Mucosa of descending colon (tissue), 3 donors: ENCODE data around the gene PPM1L. TPM values are rescaled to one million over a fixed set of nuclear protein-coding genes. Genes with fewer than 3 reads are reported as not detected.

Source experiments
- ATAC-seq: fragments of 200-7000 bp; cut with Tn5 transposase; one replicate; pipeline ENCODE4 v1.9.1; 2020; ENCODE audit warnings: mild to moderate bottlenecking, moderate library complexity
- DNase-seq, 3 donors: peaks; one replicate each; pipeline ENCODE4 v3.0.0-alpha.2; 2020
- H3K36me3 ChIP-seq: fragments of 200-600 bp; one replicate; pipeline ENCODE4 v1.8.0; 2021; ENCODE audit warnings: low read depth, mild to moderate bottlenecking
- H3K4me1 ChIP-seq: fragments of 200-600 bp; one replicate; pipeline ENCODE4 v1.8.0; 2021; ENCODE audit warnings: low read depth, mild to moderate bottlenecking
- H3K4me3 ChIP-seq: fragments of 200-600 bp; one replicate; pipeline ENCODE4 v1.8.0; 2021; ENCODE audit warnings: mild to moderate bottlenecking
- H3K9me3 ChIP-seq: fragments of 200-600 bp; one replicate; pipeline ENCODE4 v1.8.0; 2021; ENCODE audit warnings: mild to moderate bottlenecking
- CTCF ChIP-seq: fragments of 200-600 bp; IDR thresholded peaks from one replicate; pipeline ENCODE4 v1.8.0; 2022; ENCODE audit warnings: antibody characterized with exemption, mild to moderate bottlenecking
- intact Hi-C, 2 donors: fragments of 100-400 bp; cut with DNase I in 1 of 2; cut with micrococcal nuclease in 1 of 2; formaldehyde crosslinking; loops; one replicate each; pipeline versions ENCODE4 v1.11.0 to v1.11.1; 2022; cut with DNase I, micrococcal nuclease
- total RNA-seq, 3 donors: library from RNA; stranded (reverse); fragmentation: NEBNext Ultra II Directional in 2 of 3; extraction: Animal tissue kit (Norgen Biotek cat#: 25700) in 2 of 3; gene quantifications; one replicate each; pipeline versions ENCODE4 v1.2.1 to v1.2.4, GENCODE V29; 2021 to 2023
- donor health status: DM: no; HTN: no; CAD: no; lungs with moderate emphysema.
- donor health status: DM: no; HTN: no; CAD: no.
- donor health status: DM: no; HTN: yes; CAD: no.

The PPM1L gene
- total RNA-seq, 3 donors from 2014 or later, result 16.2 to 47.9 (median 21.6) TPM

- intact Hi-C loops, result no loop called here
- no peak for DNase-seq
- Histone ChIP-seq H3K4me1 (no peaks in the 10 kb centered on the region), H3K9me3 (no peaks in the 10 kb centered on the region), H3K36me3 (no peaks in the 10 kb centered on the region), H3K4me3 (no peak overlapping the region)
- ATAC-seq, result no peak
- TF ChIP-seq CTCF, result no peak
Observed at GRCh38 chr3:161066930-161067329, 310.9 kb downstream of the PPM1L start.

GRCh38 chr3:161067335-161067734 is 311.3 kb downstream of the PPM1L start:
- TF ChIP-seq CTCF, result no peak
- DNase-seq (no peak), ATAC-seq (no peak)
- H3K36me3 ChIP-seq, result no peaks in the 10 kb centered on the region
- H3K9me3 ChIP-seq, result no peaks in the 10 kb centered on the region
- H3K4me1 ChIP-seq, result no peaks in the 10 kb centered on the region
- intact Hi-C loops, result no loop called here
- no peak overlapping the region for H3K4me3 ChIP-seq

GRCh38 chr3:161069511-161070251 is 313.6 kb downstream of the PPM1L start:
- DNase-seq (no peak), ATAC-seq (peak; percentile 49)
- no peak overlapping the region for H3K4me3 ChIP-seq
- H3K36me3 ChIP-seq, result no peaks in the 10 kb centered on the region
- H3K4me1 ChIP-seq, result no peaks in the 10 kb centered on the region
- intact Hi-C loops, result no loop called here
- no peaks in the 10 kb centered on the region for H3K9me3 ChIP-seq
- TF ChIP-seq CTCF, result no peak

GRCh38 chr3:161070252-161070930 is 314.4 kb downstream of the PPM1L start:
- no peak for TF ChIP-seq CTCF
- DNase-seq (no peak), ATAC-seq (no peak)
- no peak overlapping the region for H3K4me3 ChIP-seq
- intact Hi-C loops, result no loop called here
- no peaks in the 10 kb centered on the region for H3K9me3 ChIP-seq
- no peaks in the 10 kb centered on the region for H3K4me1 ChIP-seq
- no peaks in the 10 kb centered on the region for H3K36me3 ChIP-seq

- DNase-seq, result no peak
- no peak for TF ChIP-seq CTCF
- no peaks in the 10 kb centered on the region for H3K4me1 ChIP-seq
- no peak overlapping the region for H3K4me3 ChIP-seq
- H3K9me3 ChIP-seq, result no peaks in the 10 kb centered on the region
- no peaks in the 10 kb centered on the region for H3K36me3 ChIP-seq
- no peak for ATAC-seq
- intact Hi-C loops, result no loop called here
Observed at GRCh38 chr3:161070980-161071663, 315.1 kb downstream of the PPM1L start.
